HG03196 (cell line): ENCODE data around the gene WWP2.
"Not testable (repeated sequence)": the region's sequence is repeated elsewhere in the genome, so short reads cannot be mapped to it uniquely, and the experiment has no call there.

Experiments
- ATAC-seq: cut with Tn5 transposase; IDR thresholded peaks from one replicate; pipeline ENCODE4 v1.9.1; 2021; ENCODE audit not compliant: unreplicated experiment

The WWP2 gene

DNA sequence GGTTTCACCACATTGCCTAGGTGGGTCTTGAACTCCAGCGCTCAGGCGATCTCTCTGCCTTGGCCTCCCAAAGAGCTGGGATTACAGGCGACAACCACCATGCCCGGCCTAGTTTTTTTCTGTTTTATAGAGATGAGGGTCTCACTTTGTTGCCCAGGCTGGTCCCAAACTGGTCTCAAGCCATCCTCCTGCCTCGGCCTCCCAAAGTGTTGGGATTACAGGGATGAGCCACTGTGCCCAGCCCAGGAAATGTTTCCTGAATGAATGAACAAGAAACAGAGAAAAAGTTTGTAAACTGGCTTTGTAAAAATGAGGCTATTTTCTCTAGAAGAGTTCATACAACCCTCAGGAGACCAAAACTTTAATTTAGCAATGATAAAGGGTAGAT is 68.0 kb downstream of the WWP2 start:
- ATAC-seq = no peak

DNA sequence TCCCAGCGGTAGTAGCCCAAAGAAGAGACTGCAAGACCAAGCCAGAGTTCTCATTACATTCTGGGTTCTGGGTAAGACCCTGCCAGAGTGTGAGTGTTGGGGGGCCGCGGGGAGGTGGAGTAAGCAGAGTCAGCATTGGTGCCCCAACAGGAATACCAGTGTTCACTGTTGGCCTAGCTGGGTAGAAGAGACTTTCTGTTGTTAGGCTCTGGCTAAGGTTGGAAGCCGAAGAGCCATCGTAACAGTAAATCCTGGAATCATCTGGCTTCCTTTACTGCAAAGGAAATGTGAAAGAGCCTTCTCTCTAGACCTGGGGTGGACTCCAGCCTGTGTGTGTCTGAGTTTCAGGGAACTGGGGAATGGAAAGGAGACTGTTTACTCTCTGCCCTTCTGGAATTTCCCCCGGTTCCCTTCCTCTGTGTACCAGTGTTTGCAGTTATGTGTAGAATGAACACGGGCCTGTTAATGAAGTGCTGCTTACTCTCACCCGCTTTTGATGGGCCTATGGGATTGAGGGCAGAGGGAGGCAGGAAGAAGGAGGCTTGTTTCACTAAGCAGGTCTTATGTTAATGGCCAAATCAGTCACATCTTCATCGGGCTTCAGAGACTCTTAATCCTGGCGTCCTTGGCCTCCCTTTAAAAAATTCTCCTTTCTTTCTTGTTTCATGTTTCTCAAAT is 68.5 kb downstream of the WWP2 start:
- no peak for ATAC-seq

DNA sequence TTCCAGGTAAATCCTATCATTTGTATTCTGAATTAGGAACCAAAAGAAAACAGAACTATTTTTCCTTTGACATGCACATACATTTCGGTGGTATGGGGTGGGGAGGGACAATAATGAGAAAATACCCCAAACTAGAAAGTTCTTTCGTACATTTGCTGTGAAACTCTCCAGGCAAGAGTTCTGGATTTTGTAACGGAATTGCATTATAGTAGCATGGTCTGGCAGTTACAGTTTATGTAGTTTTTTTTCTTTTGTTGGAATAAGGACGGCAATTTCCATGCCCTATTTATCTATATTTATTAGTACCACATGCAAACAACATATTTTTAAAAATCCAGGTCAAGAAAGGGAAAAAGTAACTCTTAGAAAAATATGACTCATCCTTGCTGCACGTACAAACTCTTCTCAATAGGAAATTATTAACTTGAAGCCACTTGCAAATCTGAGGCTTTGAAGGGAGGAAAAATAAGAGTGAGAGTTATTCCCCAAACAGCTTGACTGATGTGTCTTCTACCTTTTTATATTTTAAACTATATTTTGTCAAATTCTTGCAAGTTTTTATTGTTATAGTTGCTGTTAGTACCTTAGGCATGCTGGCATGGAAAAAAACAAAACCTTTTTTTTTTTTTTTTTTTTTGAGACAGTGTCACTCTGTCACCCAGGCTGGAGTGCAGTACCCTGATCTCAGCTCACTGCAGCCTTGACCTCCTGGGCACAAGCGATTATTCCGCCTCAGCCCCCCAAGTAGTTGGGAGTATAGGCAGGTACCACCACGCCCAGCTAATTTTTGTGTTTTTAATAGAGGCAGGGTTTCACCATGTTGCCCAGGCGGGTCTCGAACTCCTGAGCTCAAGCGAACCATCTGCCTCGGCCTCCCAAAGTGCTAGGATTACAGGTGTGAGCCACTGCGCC is 69.3 kb downstream of the WWP2 start:
- no peak for ATAC-seq

DNA sequence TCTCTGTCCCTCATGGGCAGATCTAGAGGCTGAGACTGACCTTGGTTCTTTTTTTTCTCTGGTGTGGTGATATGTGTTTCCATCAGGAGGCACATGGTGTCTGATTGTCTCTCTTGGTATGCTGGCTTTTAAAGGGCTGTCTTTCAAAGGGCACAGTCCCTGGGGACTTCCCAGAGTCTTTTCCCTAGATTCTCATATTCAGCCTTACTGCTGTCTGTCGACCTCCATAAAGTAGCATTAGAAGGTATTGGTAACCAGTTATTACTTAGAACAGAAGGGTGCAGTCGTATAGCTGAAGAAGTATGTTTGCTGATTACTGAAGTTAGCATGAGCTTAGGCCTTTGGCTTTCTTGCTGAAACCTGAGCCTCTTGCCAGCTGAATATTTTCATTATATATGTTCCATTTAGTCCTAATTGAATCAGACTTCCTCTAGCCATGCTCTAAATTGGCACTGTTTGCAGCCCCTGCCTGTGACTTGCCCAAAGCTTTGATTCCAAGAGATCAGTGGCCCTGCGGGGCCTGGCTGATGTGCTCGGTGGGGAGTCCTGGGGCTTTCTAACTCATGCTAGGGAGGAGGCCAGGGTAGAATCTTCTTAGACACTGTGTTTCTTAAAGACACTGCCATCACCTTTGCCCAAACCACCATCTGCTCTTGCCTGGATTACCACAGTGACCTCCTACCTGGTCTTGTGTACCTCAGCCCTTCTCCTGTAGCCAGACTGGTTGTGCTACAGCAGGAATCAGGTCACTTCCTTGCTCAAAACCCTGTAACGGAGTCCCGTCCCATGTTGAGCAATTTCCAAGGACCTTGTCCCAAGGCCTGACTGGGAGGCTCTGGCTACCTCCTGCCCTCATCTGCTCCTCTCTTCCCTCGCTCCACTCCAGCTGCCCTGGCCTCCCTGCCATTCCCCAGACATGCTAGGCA is 71.5 kb downstream of the WWP2 start:
- ATAC-seq = no peak

DNA sequence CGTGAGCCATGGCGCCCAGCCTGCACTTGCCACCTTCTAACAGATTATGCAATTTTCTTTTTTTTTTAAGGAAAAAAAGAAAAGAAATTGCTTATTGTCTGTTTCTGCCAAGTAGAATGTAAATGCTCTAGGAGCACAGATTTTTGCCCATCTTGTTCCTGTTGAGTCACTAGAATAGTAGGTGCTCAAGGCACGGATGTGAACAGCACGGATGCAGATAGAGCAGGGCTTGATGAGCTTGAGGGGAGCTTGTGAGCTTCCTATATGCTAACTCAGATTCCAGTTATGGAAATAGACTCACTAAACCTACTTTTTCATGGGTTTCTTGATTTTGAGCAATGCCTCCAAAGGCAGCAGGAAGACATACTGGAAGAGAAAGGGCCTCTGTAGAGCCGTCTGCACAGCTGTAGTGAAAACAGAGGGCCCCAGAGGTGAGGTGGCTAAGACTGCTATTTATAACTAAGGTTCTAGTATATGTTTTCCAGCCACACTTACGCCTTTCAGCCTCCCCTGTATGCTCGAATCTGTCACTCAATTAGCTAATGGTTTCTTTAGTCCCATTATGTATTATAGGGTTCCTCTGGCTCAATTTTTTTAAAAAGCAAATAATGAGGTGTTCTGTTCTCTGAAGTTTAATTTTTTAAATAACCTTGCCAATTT is 72.8 kb downstream of the WWP2 start:
- no peak for ATAC-seq

DNA sequence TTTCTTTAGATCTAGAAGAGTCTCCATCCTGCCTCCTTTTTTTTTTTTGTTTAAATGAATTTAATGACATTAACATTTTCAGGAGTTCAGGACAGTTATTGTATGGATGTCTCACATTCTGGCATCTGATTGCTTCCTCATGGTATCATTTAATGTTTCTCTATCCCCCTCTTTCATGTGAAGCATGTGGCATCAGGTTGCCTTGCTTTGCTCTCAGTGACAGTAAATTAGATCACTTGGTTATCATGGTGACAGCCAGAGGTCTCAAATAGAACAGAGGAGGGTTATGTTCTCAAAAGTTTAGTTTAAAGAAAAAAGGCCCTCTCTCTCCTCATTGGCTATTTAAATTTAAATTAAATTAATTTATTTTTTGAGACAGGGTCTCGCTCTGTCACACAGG is 74.1 kb downstream of the WWP2 start:
- ATAC-seq = no peak

DNA sequence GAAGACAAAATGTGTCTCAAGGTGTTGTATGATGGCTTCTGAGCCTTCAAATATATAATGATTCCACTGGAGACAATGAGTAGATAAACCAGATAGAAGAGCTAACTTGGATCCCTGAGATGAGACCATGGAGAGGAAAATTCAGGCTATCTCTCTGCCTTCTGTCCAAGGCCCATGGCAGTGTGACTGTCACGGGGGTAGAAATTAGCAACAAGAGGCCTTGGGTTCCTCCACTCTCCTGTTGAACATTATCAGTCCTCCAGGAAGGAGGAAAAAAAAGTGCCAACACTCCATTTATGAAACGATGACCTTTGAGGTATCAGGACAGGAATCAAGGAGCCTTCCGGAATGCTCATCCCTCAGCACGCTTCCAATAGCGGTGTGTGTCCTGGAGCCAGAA is 75.2 kb downstream of the WWP2 start:
- ATAC-seq = no peak

DNA sequence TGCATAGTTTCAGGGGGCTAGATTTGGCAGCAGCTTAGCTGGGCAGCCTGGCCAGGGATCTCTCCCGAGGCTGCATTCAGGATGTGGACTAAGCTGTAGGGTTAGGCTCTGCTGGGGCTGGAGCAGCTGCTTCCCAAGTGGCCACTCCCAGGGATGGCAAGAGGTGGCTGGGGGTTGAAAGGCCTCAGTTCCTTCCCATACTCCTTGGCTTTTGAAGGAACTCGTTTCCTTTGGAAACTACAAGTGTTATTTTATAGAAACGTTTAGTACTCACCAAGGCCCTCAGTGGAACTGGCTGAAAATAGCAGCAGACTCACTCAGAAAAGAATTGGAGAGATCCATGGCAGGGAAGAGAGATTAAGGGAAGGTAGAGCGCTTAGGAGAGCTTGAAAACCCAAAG is 76.4 kb downstream of the WWP2 start:
- ATAC-seq = no peak

DNA sequence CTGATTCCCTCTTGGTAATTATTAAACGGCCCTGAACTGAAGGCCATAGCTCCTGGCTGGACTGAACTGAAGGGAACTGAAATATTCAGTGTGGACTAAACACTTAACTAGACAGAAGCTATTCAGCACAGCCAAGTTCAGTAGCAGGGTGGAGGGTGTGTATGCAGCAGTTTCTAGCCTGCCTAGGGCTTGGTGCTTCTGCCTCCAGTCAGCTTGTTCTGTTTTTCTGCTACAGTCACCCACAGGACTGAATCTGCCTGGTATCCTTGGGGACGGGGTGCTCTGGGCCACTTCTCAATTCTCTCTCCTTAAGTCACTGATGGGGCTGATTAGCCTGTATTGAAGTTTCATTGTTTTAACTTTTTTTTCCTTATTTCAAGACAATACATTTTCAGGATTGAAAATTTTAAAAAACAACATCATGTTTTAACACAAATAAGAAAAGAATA is 77.1 kb downstream of the WWP2 start:
- no peak for ATAC-seq

DNA sequence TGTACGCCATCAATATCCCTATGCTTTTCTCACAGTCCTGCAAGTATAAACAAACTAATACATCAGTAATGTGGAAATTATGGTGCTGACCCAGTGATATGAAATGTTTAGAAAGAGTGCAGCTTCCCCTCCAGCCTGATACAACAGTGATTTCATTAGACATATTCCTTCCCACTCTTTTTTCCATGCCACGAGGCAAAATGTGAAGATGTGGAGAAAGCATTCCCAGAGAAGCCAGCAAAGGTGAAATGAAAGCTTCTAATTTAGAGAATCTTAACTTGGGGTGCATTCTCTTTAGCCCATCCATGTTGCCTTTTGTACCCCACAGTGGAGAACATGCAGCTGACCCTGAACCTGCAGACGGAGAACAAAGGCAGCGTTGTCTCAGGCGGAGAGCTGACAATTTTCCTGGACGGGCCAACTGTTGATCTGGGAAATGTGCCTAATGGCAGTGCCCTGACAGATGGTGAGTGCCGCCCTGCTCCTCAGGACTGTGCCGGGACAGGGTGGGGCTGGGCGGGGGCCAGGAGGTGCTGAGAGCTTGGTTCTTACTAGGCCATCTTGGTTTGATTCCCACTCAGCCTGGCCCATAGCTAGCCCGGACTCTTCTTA is 77.8 kb downstream of the WWP2 start:
- ATAC-seq = no peak

DNA sequence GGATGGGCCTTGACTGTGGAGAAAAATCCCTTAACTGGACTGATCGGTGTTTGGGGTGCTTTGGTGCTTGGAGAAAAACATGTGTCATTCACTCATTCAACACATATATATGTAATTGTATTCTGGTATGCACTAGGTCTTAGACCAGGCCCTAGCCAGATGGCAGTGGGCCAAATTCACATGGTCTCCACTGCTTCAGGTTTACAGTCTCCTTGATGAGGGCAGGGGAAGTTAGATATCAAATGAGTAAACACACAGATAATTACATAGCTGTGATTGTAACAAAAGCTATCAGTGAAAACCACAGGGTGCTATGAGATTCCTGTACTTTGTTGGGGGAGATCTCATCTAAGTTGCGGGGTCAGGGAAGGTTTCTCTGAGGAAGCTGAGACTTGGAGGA is 78.8 kb downstream of the WWP2 start:
- ATAC-seq = no peak

DNA sequence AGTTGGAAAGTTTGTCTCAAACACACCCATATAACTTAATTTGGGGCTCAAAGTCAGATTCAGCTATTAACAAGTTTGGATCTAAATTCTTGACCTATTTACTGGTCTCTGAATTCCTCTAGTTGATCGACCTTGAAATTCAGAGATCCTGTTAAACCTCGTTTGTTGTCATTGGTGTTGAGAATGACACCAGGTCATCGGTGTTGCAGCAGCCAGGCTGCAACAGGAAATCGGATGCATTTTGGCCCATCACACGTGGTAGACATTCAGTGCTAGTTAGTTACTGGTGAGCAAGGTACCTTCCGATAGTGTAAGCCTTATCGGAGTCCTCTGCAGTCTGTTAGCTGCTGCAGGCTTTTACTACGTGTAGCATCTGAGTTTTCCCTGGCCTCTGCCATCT is 82.3 kb downstream of the WWP2 start:
- no peak for ATAC-seq

DNA sequence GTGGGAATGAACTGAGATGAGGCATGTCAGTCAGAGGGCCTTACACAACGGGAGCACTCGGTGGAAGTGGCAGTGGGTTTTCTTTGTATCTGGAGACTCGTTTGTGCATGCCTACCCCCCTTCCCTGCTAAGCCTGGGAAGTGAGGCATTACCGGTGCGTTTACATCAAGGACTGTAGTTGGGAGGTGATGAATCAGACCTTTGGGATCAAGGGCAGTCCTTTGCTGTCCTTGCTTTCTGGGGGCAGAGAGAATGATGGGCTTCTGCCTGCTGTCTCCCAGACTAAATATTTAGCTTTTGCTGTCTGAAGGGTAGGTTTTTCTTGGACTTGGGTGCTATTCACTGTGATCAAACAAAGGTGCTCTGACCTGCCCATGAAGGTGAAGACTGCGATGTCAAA is 83.0 kb downstream of the WWP2 start:
- no peak for ATAC-seq

DNA sequence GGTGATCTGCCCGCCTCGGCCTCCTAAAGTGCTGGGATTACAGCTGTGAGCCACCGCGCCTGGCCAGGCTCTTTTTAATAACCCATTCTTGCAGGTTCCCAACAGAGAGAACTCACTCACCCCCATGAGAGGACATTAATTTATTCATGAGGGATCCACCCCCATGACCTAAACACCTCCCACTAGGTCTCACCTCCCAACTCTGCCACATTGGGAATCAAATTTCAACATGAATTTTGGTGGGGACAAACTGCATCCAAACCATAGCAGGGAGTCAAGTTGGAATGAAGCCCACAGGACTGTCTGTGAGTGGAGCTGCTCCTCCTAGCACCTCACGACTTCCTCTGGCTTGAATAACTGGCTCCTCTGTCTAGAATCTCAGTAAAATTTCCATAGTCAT is 85.5 kb downstream of the WWP2 start:
- no peak for ATAC-seq

DNA sequence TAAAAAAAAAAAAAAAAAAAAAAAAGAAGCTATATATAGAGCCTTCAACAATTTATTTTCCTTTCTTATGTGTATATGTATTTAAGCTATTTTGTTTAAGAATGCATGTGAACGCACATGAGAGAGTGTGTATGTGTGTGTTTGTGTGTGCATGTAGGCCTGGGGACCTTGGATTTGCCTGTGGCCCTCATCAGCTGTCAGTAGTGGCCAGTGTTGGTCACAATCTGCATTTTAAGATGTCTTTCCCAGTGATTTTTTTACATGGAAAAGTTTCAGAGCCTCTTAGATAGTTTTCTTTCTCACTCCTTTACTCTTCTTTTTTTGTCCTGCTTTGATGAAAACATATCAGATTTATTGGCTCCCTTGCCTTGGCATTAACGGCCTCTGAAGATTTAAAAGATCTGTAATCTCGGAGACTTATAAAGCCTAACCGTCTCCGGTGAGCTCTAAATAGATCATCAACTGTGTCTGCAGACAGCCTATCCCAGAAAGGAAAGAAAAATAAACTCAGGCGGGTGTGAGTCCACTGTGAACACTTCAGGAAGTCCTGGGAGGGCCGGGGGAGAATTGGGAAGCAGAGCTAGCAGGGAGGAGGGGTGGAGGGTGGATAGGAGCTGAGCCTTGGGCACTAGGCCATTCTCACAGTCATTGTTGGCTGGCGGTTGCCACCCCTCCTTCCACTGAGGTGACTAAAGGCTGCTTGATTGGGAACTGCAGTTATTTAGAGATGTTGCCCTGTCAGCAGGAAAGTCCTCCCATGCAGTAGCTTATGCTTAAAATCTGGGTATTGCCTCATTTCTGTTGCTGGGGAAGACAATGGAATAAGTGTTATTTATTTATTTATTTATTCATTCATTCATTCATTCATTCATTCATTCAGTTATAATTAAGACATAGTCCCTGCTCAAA is 86.8 kb downstream of the WWP2 start:
- no peak for ATAC-seq

DNA sequence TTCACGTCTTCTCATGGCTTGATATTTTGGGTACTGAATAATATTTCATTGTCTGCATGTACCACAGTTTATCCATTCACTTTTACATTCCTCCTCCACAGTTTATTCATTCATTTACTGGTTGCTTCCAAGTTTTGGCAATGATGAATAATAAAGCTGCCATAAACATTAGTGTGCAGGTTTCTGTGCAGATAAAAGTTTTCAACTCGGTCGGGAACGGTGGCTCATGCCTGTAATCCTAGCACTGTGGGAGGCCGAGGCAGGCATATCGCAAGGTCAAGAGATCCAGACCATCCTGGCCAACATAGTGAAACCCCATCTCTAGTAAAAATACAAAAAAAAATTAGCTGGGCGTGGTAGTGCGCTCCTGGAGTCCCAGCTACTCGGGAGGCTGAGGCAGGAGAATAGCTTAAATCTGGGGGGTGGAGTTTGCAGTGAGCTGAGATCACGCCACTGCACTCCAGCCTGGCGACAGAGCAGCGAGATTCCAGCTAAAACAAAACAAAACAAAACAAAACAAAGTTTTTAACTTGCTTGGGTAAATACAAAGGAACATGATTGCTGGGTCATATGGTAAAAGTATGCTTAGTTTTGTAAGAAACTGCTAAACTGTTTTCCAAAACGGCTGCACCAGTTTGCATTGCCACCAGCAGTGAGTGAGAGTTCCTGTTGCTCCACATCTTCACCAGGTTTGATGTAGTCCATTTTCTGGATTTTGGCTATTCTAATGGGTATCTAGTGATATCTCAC is 89.5 kb downstream of the WWP2 start:
- ATAC-seq = no peak

DNA sequence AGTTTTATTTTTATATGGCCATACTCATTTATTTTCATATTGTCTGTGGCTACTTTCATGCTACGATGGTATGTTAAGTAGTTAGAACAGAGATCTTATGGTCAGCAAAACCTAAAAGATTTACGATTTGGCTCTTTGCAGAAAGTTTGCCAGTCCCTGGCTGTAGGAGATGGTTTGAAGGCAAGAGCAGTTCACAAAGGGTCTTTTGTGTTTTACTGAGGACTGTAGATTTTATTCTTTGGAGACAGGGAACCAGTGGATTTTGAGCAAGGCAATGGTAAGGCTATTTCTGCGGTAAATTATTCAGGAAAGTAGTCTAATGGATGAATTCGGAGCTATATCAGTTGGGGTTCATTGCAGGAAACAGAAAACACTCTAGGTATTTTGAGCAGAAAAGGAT is 90.7 kb downstream of the WWP2 start:
- ATAC-seq = no peak

DNA sequence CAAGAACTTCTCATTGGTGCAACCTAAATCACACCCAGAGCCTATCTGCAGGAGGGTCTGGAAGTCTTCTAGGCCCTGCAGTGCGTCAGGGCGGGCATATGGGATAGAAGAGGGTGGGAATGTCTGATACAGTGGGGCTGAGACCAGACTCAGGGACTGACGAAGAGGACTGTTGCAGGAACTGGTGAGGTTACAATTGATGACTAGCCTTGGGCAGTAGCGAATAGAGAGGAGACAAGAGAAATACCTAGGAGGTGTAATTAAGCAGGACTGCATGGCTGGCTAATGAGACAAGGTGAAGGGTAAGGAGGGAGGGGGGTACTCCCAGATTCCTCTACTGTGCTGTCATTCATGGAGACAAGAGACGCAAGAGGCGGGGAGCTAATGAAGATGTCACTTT is 91.3 kb downstream of the WWP2 start:
- no peak for ATAC-seq

DNA sequence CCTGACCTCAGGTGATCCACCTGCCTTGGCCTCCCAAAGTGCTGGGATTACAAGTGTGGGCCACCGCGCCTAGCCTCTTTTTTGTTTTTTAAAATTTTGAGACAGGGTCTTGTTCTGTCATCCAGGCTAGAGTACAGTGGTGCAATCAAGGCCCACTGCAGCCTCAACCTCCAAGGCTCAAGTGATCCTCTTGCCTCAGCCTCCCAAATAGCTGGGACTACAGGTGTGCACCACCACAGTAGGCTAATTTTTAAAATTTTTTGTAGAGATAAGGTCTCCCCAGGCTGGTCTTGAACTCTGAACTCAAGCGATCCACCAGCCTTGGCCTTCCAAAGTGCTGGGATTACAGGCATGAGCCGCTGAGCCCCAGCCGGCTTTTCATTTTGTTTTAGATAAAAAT is 92.6 kb downstream of the WWP2 start:
- ATAC-seq = not testable (repeated sequence)
